Ureter (tissue), 1 donor: Measurements from ENCODE around the gene MLX. TPM values are rescaled to one million over a fixed set of nuclear protein-coding genes. Genes with fewer than 3 reads are reported as not detected.
"Not testable (repeated sequence)": the region's sequence is repeated elsewhere in the genome, so short reads cannot be mapped to it uniquely, and the experiment has no call there.

ENCODE experiments used
- DNase-seq: peaks from one replicate; pipeline ENCODE4 v3.0.0-alpha.2; 2020; ENCODE audit warnings: low spot score
- total RNA-seq: library from RNA; stranded (reverse); gene quantifications from one replicate; pipeline ENCODE4 v1.2.4, GENCODE V29; 2023
- donor health status: DM: yes; HTN: yes; CAD: no.

MLX gene
- total RNA-seq, 1 donor from 2014 or later, result 53.8 TPM

GRCh38 chr17:42555122-42555622 is 11.7 kb upstream of the MLX start:
- no peak for DNase-seq

- DNase-seq, result not testable (repeated sequence)
Observed at GRCh38 chr17:42555961-42556617, 10.8 kb upstream of the MLX start.

GRCh38 chr17:42559075-42559474 is 7.8 kb upstream of the MLX start:
- no peak for DNase-seq

DNA sequence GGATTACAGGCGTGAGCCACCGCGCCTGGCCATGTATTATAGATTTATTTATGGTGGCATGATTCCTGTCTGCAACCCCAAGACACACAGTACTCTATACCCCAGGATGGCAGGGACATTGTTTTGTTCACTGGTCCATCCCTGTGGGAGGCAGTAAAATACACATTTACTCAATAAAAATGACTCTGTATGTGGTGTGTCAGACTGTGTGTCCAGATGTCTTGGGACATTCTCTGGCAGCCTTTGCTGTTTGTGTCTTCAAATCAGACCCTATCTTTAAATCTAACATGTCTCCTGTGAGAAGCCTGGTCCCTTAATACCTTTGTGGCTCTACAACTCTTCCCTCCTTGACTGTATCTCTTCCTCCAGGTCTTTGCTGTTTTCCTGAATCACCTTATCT is 6.7 kb upstream of the MLX start:
- no peak for DNase-seq

GRCh38 chr17:42561897-42562387 is 5.0 kb upstream of the MLX start, which contains the start of gene COASY:
Gene COASY, plus strand, starts transcription at chr17:42562148. Its CDS starts 475 bp downstream, at chr17:42562623.
- DNase-seq, result peak; percentile 97

- DNase-seq, result no peak
Observed at GRCh38 chr17:42562388-42563142, 4.3 kb upstream of the MLX start.

DNA sequence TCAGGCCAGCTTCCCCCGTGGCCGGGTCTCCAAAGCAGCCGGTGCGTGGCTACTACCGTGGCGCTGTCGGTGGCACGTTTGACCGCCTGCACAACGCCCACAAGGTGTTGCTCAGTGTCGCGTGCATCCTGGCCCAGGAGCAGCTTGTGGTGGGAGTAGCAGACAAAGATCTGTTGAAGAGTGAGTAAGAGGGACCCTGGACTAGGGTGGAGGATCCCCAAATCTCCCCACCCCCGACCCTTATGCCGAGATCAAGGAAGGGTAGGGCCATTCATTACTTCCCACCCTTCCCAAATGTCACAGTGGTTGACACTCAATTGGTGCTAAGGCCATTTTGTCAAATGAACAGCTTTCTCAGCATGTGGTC is 3.8 kb upstream of the MLX start:
- DNase-seq, result no peak

GRCh38 chr17:42563543-42563942 is 3.4 kb upstream of the MLX start:
- DNase-seq, result no peak

DNA sequence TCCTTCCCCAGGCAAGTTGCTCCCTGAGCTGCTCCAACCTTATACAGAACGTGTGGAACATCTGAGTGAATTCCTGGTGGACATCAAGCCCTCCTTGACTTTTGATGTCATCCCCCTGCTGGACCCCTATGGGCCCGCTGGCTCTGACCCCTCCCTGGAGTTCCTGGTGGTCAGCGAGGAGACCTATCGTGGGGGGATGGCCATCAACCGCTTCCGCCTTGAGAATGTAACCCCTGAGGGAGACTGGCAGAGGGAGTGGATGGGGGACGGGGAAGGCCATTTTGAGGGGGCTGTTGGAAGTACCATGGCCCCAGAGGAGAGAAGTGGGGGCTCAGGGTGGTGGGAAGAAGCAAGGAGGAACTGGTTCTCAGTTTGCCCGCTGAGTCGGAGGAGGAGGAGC is 3.0 kb upstream of the MLX start:
- no peak for DNase-seq

- no peak for DNase-seq
Observed at GRCh38 chr17:42564815-42565522, 1.9 kb upstream of the MLX start.

GRCh38 chr17:42565523-42566214 is 1.2 kb upstream of the MLX start:
- DNase-seq, result no peak

DNA sequence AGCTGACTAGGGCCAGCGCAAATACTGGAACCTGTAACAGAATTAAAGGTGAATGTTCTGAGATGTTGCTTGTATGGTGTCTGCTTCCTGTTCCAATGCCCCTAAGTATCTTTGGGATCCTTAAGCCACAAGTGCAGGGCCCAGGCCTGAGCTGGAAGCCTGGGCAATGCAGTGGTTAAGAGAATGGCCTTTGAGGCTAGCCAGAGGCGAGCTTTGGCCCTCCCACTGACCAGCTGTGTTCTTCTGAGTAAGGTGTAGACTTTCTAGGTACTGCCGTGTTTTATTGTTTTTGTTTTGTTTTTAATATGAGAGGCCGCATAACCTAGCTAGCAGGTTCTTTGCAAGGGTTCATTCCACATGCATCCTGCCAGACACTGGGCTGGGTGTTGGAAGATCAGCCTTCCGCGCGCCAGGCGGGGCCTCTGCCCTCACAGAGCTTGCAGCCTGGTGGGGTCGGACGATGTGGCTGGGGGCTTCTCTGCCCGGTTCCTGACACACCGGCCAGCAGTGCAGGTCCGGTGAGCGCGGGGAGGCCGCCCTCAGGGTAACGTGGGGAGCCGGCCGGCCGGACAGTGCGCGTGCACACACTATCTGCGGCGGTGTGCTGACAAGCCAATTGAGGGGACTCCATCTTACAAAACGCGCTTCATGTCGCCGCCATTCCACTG is 551 bp upstream of the MLX start:
- DNase-seq, result no peak

- DNase-seq, result no peak
Observed at GRCh38 chr17:42568341-42569111, 1.6 kb downstream of the MLX start.

- no peak for DNase-seq
Observed at GRCh38 chr17:42571435-42572225, 4.7 kb downstream of the MLX start.

DNA sequence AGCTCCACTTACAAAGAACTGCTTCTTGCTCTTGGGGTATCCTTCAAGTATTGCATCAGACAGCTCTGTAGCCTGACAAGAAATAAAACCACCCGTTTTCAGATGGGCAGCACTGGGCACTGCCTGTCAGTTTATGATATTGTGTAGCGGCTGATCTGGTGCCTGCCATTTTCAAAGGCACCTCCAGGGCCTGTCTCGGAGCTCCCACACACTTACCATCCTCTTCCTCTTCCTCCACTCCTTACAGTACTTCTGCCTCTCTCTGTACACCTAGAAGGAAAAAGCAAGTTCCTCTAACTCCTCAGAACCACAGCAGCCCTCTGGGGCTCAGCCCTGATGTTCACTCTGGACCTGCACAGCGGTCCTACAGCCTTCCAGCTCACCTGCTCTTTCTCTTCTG is 6.2 kb downstream of the MLX start:
- no peak for DNase-seq

- DNase-seq, result no peak
Observed at GRCh38 chr17:42574463-42574862, 7.6 kb downstream of the MLX start.

DNA sequence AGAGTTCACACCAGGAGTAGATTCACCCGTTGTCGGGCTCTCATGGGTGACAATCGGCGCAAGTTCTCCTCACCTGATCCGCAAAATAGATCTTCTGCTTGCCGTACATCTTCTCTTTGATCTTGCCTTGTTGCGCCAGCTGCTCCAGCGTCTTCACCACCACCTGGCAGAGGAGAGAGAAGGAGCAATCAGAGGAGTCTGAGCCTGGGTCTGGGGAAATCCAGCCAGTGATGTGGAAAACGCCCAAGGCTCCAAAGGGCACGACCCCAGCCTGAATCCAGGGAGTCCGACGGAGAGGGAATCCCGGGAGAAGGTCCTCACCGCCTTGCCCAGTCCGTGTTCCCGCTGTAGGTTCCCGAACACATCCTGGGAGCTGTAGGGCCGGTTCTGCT is 10.2 kb downstream of the MLX start:
- no peak for DNase-seq

DNA sequence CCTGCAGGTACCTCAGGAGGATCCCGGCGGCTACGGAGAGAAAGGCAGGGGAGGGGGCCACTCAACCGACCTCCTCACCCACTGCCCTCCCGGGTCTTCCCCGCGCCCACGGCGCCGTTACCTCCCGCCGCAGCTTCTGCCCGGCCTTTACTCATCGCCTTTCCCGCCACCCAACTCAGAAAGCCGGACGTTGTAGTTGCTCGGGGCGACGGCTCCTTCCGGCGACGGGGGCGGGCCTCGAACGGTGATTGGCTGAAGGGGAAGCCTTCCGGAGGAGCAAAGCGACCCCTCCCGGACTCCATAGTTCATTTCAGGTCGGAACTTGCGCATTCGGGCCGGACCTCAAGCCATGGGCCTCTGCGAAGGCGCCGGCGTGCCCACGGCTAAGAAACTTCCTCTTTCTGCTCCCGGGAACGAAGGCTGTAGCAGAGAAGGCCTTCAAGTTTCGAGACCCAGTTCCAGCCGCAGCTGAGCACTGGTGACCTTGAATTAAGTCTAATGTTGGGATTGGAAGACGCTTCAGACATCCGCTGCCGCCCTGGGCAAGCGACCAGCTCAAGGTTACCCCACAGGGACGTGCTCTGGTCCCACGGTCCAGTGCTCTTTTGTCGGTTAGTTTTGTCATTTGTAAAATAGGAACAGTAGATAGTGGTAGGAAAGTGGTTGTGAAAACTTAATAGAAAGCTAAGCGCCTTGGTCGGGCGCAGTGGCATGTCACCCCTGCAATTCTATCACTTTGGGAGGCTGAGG is 10.8 kb downstream of the MLX start, which contains the start of gene PSMC3IP:
Gene PSMC3IP, minus strand, starts transcription at position 198 of the 750 bp plus-strand sequence. Its CDS starts 43 bp downstream, at position 155.
- peak; percentile 97 for DNase-seq
